GM06990 (cell line): Measurements from ENCODE around the gene OSTN.
"Not testable (repeated sequence)": the region's sequence is repeated elsewhere in the genome, so short reads cannot be mapped to it uniquely, and the experiment has no call there.

Experiments
- DNase-seq: peaks from one replicate; pipeline ENCODE4 v3.0.0-alpha.2; 2011; ENCODE audit not compliant: insufficient read length; ENCODE audit errors: extremely low read depth
- H3K27me3 ChIP-seq: replicated peaks from 2 replicates; pipeline ENCODE4 v1.6.0; 2011; ENCODE audit warnings: low read length; ENCODE audit not compliant: control insufficient read depth, insufficient read depth
- H3K36me3 ChIP-seq: 2 replicates; pipeline ENCODE4 v1.5.1; 2011; ENCODE audit warnings: low read length; ENCODE audit not compliant: control insufficient read depth, insufficient read depth
- H3K4me3 ChIP-seq: replicated peaks from 2 replicates; pipeline ENCODE4 v1.5.1; 2011; ENCODE audit warnings: low read depth, mild to moderate bottlenecking, control low read depth, low read length
- TF ChIP-seq, protein P1 (sequence below): IDR thresholded peaks from 2 replicates; pipeline ENCODE4 v1.5.1; 2011; ENCODE audit warnings: low read length, control low read depth, mild to moderate bottlenecking, inconsistent platforms; ENCODE audit not compliant: insufficient read depth, poor library complexity, severe bottlenecking

Gene OSTN

DNA sequence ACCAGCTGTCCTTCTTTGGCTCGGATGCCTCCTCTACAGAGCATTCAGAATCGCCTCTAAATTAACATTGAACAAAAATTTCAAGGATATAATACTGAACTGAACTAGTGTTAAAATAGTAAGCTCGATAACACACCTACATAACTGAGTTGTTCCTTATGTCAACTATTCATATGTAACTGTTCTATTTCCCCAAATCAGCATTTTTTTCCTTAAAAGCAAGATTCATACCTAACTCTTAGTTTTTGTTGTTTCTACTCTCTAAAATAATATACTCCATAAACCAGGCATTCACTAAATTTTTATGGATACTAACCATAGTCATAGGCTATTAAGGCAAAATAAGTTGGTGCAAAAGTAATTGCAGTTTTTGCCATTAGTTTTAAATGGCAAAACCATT, 32.7 kb upstream of the OSTN start:
- no peak for DNase-seq
- TF ChIP-seq, protein P1, sequence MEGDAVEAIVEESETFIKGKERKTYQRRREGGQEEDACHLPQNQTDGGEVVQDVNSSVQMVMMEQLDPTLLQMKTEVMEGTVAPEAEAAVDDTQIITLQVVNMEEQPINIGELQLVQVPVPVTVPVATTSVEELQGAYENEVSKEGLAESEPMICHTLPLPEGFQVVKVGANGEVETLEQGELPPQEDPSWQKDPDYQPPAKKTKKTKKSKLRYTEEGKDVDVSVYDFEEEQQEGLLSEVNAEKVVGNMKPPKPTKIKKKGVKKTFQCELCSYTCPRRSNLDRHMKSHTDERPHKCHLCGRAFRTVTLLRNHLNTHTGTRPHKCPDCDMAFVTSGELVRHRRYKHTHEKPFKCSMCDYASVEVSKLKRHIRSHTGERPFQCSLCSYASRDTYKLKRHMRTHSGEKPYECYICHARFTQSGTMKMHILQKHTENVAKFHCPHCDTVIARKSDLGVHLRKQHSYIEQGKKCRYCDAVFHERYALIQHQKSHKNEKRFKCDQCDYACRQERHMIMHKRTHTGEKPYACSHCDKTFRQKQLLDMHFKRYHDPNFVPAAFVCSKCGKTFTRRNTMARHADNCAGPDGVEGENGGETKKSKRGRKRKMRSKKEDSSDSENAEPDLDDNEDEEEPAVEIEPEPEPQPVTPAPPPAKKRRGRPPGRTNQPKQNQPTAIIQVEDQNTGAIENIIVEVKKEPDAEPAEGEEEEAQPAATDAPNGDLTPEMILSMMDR: no peak
- Histone ChIP-seq H3K4me3 (no peak overlapping the region), H3K36me3 (no peaks in the 10 kb centered on the region), H3K27me3 (no peaks in the 10 kb centered on the region)

DNA sequence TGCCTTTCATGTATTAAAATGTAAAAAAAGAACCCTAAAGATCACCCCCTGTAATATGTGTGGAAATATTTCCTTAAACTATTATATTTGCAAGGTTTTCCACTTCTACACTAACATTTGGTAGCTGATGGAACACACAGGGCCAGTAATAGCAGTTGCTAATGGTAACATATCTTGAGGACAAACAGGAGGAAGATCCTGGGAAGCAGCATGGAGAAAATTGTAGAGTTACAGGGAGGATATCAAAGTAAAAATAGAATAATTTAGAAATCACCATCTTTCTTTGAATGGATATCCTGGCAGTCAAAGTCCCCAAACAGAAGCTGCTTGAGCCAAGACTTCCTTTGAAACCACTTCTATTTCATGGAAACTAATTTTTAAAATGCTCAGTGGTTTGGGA, 29.5 kb upstream of the OSTN start:
- TF ChIP-seq, protein P1: no peak
- Histone ChIP-seq H3K36me3 (no peaks in the 10 kb centered on the region), H3K27me3 (no peaks in the 10 kb centered on the region; the same call in 1 of the 2 replicates), H3K4me3 (no peak overlapping the region)
- no peak for DNase-seq

- TF ChIP-seq, protein P1: no peak
- Histone ChIP-seq H3K4me3 (no peak overlapping the region), H3K27me3 (no peaks in the 10 kb centered on the region; the same call in 1 of the 2 replicates), H3K36me3 (no peaks in the 10 kb centered on the region)
- no peak for DNase-seq
Measured at GRCh38 chr3:191170097-191170496, 28.9 kb upstream of the OSTN start.

DNA sequence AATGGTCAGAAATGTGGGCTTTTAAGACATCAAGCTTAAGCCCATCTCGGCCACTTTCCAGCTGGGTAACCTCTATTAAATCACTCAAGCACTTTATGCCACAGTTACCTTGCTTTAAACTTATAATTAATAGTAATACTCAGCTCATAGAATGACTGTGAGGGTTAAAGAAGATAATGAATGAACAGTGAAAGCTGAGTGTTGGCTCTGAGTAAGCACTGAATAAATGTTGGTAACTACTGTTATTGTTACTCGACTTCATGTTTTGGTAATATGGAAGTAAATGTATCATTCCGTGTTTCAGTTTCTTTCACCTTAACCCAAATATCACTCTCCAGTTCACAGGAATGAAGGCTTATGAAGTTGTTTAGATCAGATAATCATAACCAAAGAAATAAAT, 23.9 kb upstream of the OSTN start:
- H3K27me3 ChIP-seq: no peaks in the 10 kb centered on the region; the same call in 1 of the 2 replicates
- no peak overlapping the region for H3K4me3 ChIP-seq
- H3K36me3 ChIP-seq: no peaks in the 10 kb centered on the region
- no peak for DNase-seq
- TF ChIP-seq, protein P1: no peak

DNA sequence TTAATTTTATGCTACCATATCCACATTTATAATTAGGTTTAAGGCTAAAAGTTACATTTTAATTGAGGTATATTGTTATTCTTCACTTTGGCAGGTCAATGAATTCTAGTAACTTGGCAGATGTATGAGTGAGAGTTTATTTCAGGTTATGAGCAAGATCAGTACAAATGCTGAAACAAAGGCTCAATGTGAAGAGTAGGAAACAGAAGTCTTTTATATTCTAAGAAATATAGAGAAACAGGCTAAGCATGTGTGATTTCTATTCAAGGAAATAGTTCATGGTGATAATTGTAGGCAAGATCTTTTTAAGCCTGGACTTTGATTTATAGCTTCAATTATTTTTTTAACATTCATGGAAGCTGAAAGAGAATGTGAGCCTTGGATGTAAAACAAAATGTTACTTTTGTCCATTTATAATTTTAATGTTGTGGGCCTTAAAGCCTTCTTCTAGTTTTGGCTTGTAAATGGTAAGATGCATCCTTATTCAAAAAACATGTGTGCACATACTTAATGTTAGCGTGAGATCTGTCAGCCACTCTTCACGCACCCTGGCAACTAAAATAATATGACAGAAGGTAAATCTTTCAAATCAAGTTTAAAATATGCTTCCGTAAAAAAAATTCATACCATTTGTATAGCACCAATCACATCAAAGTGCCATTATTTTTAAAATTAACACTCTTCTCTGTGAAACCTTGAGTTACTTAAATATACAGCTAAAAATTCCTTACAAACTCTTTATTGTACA, 22.8 kb upstream of the OSTN start:
- TF ChIP-seq, protein P1: no peak
- H3K36me3 ChIP-seq: no peaks in the 10 kb centered on the region
- no peaks in the 10 kb centered on the region; the same call in 1 of the 2 replicates for H3K27me3 ChIP-seq
- DNase-seq: no peak
- no peak overlapping the region for H3K4me3 ChIP-seq

GRCh38 chr3:191185382-191185781, 13.7 kb upstream of the OSTN start:
- H3K4me3 ChIP-seq, H3K36me3 ChIP-seq, H3K27me3 ChIP-seq, DNase-seq: not testable (repeated sequence)

DNA sequence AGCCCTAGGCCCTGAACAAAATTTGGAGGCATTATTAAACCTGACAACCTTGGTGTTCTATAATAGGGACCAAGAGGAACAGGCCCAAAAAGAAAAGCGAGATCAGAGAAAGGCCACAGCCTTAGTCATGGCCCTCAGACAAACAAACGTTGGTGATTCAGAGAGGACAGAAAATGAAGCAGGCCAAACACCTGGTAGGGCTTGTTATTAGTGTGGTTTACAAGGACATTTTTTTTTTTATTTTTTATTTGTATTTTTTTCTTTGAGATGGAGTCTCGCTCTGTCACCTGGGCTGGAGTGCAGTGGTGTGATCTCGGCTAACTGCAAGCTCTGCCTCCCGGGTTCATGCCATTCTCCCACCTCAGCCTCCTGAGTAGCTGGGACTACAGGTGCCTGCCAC, 10.8 kb upstream of the OSTN start:
- H3K27me3 ChIP-seq, H3K36me3 ChIP-seq, H3K4me3 ChIP-seq, DNase-seq: not testable (repeated sequence)

DNA sequence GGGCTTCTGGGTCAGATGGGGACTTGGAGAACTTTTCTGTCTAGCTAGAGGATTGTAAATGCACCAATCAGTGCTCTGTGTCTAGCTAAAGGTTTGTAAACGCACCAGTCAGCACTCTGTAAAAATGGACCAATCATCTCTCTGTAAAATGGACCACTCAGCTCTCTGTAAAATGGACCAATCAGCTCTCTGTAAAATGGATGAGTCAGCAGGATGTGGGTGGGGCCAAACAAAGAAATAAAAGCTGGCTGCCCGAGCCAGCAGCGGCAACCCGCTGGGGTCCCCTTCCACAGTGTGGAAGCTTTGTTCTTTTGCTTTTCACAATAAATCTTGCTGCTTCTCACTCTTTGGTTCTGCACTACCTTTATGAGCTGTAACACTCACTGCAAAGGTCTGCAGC, 6.8 kb upstream of the OSTN start:
- H3K27me3 ChIP-seq, H3K4me3 ChIP-seq, DNase-seq, H3K36me3 ChIP-seq: not testable (repeated sequence)
